GM19193 (cell line): ENCODE results near the gene DECR2.

Experiments
- POLR2A ChIP-seq: IDR thresholded peaks from 4 replicates; pipeline ENCODE4 v1.6.1; 2011; ENCODE audit not compliant: insufficient read depth, insufficient read length; ENCODE audit errors: extremely low read depth

DECR2 gene

DNA sequence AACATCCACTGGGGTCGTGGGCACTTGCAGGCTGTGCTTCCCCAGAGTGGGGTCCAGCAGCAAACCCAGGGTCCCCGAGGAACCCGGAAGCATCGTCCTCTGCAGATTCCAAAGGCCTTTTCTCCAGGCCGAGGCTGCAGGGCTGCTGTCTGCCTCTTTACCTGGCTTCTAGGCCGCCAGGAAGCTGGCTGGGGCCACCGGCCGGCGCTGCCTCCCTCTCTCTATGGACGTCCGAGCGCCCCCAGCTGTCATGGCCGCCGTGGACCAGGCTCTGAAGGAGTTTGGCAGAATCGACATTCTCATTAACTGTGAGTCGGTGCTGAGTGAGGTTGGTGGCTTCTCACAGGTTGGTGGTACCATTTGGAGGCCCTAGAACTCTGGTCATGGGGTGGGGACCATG lies 5.6 kb downstream of the DECR2 start:
- TF ChIP-seq POLR2A = no peak

DNA sequence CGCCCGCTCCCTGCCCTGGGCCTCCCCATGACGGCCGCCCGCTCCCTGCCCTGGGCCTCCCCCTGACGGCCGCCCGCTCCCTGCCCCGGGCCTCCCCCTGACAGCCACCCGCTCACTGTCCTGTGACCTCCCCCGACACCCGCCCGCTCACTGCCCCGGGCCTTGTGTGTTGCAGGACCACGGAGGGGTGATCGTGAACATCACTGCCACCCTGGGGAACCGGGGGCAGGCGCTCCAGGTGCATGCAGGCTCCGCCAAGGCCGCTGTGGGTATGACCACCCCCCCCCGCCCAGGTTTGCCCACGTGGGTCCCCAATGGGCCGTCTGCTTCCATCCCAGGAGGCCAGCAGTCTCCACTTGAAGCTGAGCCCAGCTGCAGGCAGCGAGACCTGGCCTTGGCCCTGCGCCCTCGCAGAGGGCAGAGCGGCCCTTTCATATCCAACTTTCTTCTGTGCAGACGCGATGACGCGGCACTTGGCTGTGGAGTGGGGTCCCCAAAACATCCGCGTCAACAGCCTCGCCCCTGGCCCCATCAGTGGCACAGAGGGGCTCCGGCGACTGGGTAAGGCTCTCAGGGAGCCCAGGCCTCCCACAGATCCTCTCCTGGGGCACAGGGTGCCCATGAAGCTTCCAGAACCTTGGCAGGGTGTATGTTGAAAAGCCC lies 9.0 kb downstream of the DECR2 start:
- TF ChIP-seq POLR2A = no peak

DNA sequence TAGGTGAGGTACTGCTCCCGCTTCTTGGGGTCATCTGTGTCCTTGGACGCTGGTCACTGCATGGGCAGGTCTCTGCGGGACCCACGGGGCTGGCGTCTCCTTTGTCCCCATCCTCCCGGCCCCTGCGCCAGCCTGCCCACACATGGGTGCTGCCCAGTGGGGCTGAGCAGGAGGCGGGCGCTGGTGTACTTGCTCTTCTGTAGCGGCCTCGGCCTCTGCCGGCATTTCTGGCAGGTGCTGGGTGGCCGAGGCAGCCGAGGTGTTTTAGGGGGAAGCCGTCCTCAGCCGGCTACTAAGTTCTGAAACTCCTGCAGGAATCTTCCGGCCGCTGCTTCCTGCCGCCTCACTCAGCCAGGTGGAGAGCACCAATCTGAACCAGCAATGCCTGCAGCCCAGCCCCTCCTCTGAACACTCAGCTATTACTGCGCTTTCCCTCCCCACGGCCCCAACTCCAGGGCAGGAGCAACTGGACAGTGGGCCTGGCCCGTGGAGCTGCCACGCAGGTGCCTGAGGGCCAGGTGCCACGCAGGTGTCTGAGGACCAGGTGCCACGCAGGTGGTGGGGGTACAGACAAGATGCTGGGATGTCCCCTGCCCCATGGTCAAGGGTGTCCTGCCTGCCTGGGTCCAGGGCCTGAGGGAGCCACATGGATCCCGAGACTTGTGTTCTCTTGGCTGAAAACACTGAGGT lies 10.0 kb downstream of the DECR2 start:
- no peak for TF ChIP-seq POLR2A

DNA sequence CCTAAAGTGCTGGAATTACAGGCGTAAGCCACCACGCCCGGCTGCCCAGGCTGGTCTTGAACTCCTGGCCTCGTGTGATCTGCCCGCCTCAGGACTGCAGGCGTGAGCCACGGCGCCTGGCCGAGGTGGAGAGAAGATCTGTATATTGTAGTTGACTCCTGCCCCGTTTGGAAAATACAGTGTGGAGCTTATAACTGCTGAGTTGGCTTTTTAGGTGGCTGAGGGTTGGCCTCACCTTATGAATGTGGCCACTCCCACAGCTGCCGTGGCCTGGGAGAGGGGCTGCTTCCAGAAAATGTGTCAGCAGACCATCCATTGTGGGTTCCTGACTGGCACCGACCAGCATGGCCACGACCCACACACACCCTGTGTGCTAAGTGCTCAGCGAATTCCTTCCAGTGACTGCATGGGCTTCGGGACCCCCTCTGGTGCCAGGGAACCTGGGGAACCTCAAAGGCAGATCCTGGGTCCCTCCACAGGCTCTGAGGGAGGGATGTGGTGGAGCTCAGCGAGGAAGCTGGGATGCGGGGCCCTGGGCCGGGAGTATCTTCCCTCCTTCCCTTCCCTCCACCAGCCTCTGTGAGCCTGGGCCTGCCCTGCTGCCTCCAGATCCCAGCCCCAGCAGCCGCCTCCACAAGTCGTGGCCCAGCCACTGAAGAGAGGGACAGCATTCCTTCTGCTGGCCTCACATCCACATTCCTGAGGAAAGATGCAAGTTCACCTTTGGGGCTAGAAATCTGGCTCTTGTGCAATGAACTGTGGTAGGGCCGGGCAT lies 12.9 kb downstream of the DECR2 start:
- TF ChIP-seq POLR2A = no peak

DNA sequence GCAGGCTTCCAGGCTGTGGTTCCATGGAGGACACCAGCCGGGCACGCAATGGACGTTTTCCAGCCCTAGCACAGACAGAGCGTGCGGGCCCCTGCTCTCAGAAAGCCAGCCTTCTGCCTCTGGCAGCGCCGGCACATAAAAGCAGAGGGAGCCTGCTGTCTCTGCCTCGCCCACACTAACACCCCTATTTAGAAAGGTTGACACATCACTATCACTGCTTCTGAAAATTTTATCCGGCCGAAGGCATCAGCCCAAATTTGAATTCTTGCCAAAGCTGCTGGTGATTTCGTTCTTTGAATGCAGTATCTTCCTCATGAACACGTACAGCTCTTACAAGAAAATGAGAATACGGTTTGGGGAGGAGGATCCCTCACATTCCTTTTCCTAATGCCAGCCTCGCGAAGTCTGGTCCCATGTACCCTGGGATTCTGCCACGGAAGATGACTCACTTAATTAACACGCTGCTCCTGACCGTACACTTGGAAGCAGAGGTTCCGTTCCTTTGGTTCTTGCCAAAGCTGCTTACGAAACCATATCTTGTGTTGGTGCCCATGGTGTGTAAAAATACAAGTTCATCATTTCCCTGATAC lies 22.4 kb downstream of the DECR2 start:
- TF ChIP-seq POLR2A = no peak

DNA sequence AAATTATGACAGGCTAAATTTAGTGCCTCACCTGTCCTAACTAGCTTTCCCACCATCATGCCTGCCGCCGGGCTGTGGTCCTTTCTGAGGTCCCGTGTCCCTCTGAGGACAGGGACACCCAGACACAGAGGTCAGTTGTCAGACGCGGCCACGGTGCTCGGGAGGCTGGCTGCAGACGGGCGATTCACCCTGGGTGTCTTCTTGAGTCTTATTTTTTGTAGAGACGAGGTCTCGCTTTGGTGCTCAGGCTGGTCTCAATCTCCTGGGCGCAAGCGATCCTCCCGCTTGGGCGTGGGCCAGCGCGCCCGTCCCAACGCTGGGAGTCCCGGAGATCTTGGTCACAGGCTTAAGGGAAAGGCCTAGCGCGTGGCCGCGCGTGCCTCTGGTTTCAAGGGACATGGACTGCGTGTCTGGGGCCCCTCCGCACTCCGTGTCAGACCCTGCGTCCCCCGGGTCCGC lies 23.0 kb downstream of the DECR2 start:
- no peak for TF ChIP-seq POLR2A

DNA sequence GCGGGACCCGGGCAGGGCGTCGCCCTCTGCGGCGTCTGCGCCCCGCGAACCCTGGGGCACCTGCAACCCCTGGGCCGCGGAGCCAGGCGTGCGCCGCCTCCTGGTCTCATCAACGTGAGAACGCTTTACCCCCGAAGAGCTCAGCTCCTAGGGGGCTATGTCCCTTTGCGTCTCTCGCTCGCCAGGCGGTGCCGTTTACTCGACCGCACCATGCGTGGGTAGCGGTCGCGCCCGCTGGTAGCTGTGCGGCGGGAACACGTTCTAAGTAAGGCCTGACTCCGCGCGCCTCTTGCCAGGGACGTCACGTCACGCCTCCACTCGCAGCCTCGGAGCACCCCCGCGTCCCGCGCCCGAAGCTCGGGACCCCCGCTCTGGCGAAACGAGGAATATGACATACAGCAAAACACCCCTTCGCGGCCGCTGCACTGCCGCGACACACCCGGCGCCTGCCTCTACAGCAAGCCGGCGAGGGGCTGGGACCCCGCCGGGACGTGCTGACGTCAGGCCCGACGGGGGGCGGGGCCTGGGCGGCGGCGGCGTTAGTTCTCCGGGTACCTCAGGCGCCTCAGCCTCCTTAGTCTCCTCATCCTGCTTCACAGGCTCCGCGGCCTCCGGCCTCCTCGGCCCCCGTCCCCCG lies 23.5 kb downstream of the DECR2 start, which contains the start of gene RAB11FIP3:
RAB11FIP3 (plus strand) TSS at position 568 of the 637 bp plus-strand sequence. CDS start 358 bp downstream, outside the sequence.
- TF ChIP-seq POLR2A = peak; percentile 74

DNA sequence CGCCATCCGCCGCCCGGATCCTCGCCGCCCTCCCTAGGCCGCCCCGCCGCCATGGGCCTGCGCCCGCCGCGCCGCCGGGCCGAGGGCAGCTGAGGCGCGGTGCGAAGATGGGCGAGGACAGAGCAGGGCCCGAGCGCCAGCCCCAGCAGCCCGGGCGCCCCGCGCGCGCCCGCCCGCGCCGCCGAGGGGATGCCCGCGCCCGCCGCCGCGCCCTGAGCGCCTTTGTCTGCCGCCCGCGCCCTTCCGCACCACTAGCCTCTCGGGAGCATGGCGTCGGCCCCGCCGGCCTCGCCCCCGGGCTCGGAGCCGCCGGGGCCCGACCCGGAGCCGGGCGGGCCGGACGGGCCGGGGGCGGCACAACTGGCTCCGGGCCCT lies 24.0 kb downstream of the DECR2 start:
- no peak for TF ChIP-seq POLR2A

DNA sequence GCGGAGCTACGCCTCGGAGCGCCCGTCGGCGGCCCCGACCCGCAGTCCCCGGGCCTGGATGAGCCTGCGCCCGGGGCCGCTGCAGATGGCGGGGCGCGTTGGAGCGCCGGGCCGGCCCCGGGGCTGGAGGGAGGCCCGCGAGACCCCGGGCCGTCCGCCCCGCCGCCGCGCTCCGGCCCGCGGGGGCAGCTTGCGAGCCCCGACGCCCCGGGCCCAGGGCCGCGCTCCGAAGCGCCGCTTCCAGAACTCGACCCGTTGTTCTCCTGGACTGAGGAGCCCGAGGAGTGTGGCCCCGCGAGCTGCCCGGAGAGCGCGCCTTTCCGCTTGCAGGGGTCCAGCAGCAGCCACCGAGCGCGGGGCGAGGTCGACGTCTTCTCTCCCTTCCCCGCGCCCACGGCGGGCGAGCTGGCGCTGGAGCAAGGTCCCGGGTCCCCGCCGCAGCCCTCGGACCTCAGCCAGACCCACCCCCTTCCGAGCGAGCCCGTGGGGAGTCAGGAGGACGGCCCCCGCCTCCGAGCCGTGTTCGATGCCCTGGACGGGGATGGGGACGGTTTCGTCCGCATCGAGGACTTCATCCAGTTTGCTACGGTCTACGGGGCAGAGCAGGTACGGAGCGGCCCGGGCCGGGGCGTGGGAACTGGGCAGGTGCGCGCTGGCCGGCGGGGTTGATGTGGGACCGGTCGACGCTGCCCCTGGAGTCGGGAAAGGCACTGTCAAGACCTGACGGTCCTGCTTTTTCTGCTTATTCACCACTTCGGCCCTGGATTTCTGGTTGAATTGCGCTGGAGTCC lies 24.6 kb downstream of the DECR2 start:
- TF ChIP-seq POLR2A = no peak

DNA sequence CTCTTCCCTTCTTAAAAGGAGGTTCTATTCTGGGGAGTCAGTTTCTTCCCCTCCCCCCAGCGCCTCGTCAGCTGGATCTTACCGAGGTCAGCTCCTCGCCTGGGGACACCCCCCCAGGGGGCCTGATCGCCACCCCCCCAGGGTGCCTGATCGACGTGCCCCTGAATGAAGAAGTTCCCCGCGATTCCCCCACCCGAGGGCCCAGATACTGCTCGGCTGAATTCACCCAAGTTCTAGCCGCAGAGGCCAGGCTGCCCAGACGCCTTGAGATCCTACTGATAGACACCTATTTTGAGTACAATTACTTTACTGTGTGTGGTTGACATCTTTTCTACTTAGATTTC lies 25.2 kb downstream of the DECR2 start:
- TF ChIP-seq POLR2A = no peak

DNA sequence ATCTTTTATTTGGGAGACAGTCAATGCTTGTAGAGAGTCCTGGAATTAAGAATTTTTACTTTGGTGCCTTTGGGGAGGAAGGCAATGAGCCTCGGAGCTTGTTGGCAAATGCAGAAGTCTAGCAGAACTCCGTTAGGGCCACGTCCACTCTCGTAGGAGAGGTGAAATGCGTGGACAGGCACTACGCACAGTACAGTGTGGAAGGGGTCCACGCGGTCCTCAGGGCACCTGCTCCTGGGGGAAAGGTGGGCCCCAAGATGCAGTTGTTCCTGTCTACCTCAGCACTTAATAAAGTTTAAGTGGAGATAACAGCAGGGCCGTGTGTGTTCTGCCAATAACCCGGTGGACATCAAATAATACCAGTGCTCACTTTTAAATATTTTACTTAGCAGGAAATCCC lies 25.6 kb downstream of the DECR2 start:
- TF ChIP-seq POLR2A = no peak

DNA sequence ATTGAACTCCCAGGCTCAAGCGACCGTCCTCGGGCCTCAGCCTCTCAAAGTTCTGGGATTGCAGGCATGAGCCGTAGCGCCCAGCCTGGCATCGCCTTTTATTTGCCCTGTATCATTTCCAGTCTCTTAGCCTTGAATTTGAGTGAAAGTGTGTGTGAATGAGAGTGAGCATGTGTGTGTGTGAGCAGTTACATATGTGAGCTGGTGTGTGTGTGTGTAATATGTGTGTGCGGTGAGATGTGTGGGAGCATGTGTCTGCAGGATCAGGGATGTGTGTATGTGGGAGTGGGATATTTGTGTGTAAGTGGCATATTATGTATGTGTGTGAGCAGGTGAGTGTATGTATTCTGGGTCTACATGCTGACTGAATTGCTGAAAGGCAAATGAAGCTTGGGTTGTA lies 29.2 kb downstream of the DECR2 start:
- no peak for TF ChIP-seq POLR2A

DNA sequence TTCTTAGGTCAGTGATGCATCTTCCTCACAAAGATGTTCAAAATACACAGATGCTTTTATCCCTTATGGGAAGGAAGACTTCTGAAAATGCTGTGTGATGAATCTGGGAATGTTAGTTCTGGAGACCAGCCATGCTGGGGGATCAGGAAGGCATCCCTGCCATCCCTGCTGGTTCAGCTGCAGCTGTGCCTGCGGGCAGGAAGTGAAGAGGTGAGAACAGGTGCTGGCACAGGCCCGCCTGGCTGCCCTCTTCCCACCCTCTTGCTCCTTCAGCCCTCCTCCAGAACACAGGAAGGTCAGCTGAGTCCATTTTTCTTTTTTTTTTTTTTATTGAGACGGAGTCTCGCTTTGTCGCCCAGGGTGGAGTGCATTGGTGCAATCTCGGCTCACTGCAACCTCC lies 38.9 kb downstream of the DECR2 start:
- TF ChIP-seq POLR2A = no peak

DNA sequence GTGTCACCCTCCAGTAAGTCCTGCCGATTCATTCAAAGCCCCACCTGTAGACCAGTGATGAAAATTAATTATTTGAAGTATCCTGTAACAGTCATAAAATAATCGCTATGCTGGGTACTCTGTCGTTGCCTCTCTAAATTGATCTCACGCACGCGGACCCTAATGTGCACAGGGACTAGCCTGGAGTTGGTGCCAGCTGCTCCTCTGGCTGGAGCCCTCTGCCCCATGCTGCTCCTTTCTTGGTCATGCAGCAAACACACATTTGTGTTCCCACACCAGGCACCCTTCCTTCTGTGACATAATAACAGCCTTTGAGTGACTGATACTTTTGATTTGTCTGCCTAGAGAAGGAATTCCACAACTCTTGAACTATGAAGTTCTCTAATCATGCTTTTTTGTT lies 39.8 kb downstream of the DECR2 start:
- TF ChIP-seq POLR2A = no peak
